ENCODE data around the gene TMCC1. TPM values are rescaled to one million over a fixed set of nuclear protein-coding genes. Genes with fewer than 3 reads are reported as not detected.
"Not testable (repeated sequence)": the region's sequence is repeated elsewhere in the genome, so short reads cannot be mapped to it uniquely, and the experiment has no call there.

Gene TMCC1
- total RNA-seq, 2 donors from 2014 or later, result 10.1 to 13.2 TPM

DNA sequence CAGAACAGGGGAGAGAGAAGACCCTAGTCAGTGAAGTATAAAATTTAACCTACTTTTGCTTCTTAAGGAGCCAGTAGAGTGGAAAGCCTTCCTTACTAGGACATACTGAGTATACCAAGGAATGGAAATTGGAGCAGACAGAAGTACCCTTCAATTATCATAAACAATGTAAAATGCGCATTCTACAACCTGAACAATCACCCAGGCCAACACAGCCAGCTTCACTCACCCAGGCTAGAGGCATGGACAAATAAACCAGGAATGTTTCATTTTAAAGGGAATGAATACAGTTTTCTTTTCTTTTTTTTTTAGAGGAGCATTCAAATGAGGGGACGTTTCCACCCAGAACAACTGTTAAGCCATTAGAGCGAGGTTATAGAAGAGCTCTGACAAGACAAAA is 245.1 kb downstream of the TMCC1 start:
- ATAC-seq, result no peak
- DNase-seq, result no peak
- H3K27ac ChIP-seq, result no peak overlapping the region
- H3K4me1 ChIP-seq, result peaks cover 4% of the 10 kb centered on the region
- intact Hi-C loops (cut with DNase I), result no loop called here
- H3K9me3 ChIP-seq, result no peaks in the 10 kb centered on the region
- H3K27me3 ChIP-seq, result no peaks in the 10 kb centered on the region
- peaks cover 0 to 2% of the 10 kb centered on the region in 2 donors for H3K36me3 ChIP-seq (replicated peaks in 1 of 2; ENCODE audit: insufficient read depth in 1 of 2, low read depth in 2 of 2)
- H3K4me3 ChIP-seq, result no peak overlapping the region
- 75 to 87% methylated on average over 3 of the region's 3 CpGs for WGBS, 2 donors
- TF ChIP-seq, protein P1, sequence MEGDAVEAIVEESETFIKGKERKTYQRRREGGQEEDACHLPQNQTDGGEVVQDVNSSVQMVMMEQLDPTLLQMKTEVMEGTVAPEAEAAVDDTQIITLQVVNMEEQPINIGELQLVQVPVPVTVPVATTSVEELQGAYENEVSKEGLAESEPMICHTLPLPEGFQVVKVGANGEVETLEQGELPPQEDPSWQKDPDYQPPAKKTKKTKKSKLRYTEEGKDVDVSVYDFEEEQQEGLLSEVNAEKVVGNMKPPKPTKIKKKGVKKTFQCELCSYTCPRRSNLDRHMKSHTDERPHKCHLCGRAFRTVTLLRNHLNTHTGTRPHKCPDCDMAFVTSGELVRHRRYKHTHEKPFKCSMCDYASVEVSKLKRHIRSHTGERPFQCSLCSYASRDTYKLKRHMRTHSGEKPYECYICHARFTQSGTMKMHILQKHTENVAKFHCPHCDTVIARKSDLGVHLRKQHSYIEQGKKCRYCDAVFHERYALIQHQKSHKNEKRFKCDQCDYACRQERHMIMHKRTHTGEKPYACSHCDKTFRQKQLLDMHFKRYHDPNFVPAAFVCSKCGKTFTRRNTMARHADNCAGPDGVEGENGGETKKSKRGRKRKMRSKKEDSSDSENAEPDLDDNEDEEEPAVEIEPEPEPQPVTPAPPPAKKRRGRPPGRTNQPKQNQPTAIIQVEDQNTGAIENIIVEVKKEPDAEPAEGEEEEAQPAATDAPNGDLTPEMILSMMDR (IDR thresholded peaks at IDR 0.05), result no peak
- TF ChIP-seq POLR2A (IDR thresholded peaks at IDR 0.05), result no peak

DNA sequence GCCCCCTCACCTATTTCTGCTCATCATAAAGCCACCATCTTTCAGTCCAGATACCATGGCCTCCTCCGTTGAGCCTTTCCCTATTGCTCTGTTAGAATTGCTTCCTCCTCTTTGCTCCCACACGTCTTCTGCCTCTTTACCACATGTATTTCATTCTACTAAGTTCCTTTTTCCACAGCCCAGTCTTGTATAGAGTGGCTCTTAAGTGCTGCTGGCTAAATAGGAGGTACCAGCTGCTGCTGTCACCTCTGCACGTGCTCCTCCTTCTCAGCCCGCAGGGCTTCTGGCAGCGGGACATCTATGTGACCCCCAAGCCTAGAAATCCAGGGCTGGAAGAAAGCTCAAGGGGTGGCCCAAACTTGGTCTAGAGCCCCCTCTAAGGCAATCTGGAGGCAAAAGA is 248.2 kb downstream of the TMCC1 start:
- no peak overlapping the region for H3K27ac ChIP-seq
- no peaks in the 10 kb centered on the region for H3K36me3 ChIP-seq (replicated peaks in 1 of 2; ENCODE audit: insufficient read depth in 1 of 2, low read depth in 2 of 2)
- no peaks in the 10 kb centered on the region for H3K9me3 ChIP-seq
- intact Hi-C loops (cut with DNase I), result no loop called here
- WGBS, 2 donors, result 74 to 87% methylated on average over 5 of the region's 5 CpGs
- H3K27me3 ChIP-seq, result no peaks in the 10 kb centered on the region
- no peak for TF ChIP-seq POLR2A (IDR thresholded peaks at IDR 0.05)
- TF ChIP-seq, protein P1 (IDR thresholded peaks at IDR 0.05), result no peak
- H3K4me3 ChIP-seq, result no peak overlapping the region
- ATAC-seq (no peak), DNase-seq (no peak)
- no peaks in the 10 kb centered on the region for H3K4me1 ChIP-seq

DNA sequence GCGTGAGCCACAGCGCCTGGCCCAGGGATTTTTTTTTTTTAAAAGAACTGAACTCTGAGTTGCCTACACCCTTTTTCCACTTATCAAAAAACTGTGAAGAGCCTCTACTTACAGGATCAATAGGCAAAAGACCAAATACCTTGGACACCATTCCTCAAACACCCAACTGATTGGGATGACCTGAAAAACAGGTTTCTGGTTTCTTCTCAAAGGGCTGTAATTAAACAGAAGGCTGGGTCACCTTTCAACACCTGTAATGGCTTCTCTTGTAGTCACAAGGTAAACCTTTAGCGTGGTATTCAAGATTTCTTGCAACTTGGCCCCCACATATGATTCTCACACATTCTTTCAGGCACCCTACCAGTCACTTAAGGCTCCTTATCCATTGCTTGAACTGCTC is 248.7 kb downstream of the TMCC1 start:
- no peak for ATAC-seq
- intact Hi-C loops (cut with DNase I), result no loop called here

DNA sequence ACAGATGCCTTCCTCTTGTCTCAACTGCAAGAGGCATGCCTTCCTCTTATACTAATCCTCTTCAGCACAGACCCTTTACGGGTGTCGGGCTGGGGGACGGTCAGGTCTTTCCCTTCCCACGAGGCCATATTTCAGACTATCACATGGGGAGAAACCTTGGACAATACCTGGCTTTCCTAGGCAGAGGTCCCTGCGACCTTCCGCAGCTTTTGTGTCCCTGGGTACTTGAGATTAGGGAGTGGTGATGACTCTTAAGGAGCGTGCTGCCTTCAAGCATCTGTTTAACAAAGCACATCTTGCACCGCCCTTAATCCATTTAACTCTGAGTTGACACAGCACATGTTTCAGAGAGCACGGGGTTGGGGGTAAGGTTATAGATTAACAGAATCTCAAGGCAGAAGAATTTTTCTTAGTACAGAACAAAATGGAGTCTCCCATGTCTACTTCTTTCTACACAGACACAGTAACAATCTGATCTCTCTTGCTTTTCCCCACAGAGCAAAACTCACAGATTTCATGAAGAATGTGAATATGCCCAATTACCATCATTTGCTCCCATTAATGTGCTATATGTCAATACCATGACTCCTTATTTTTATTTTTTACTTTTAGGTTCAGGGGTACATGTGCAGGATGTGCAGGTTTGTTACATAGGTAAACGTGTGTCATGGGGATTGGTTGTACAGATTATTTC is 251.8 kb downstream of the TMCC1 start:
- H3K4me1 ChIP-seq; ATAC-seq; H3K36me3 ChIP-seq (replicated peaks in 1 of 2; ENCODE audit: insufficient read depth in 1 of 2, low read depth in 2 of 2); intact Hi-C loops (cut with DNase I); H3K27me3 ChIP-seq; H3K9me3 ChIP-seq; H3K4me3 ChIP-seq; H3K27ac ChIP-seq; DNase-seq: not testable (repeated sequence)
- WGBS, 2 donors, result 33 to 34% methylated on average over 10 of the region's 10 CpGs

More for the DNA sequence above, 248.7 kb downstream of the TMCC1 start:
- no peaks in the 10 kb centered on the region for H3K4me1 ChIP-seq
- no peak overlapping the region for H3K4me3 ChIP-seq
- 85 to 97% methylated on average over 3 of the region's 3 CpGs for WGBS, 2 donors
- DNase-seq, result no peak
- H3K27ac ChIP-seq, result no peak overlapping the region
- no peaks in the 10 kb centered on the region for H3K9me3 ChIP-seq
- H3K27me3 ChIP-seq, result no peaks in the 10 kb centered on the region
- TF ChIP-seq, protein P1 (IDR thresholded peaks at IDR 0.05), result no peak
- TF ChIP-seq POLR2A (IDR thresholded peaks at IDR 0.05), result no peak
- H3K36me3 ChIP-seq (replicated peaks in 1 of 2; ENCODE audit: insufficient read depth in 1 of 2, low read depth in 2 of 2), result no peaks in the 10 kb centered on the region

DNA sequence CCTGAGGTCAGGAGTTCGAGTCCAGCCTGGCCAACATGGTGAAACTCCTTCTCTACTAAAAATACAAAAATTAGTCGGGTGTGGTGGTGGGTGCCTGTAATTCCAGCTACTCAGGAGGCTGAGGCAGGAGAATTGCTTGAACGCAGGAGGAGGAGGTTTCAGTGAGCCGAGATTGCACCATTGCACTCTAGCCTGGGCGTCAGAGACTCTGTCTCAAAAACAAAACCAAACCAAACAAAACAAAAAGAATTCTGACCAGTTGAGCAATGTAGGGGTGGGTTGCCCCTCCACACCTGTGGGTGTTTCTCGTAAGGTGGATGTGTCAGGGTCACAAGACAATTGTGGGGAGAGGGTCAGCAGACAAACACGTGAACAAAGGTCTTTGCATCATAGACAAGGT is 252.5 kb downstream of the TMCC1 start:
- H3K27ac ChIP-seq; H3K36me3 ChIP-seq (replicated peaks in 1 of 2; ENCODE audit: insufficient read depth in 1 of 2, low read depth in 2 of 2); H3K9me3 ChIP-seq; H3K4me3 ChIP-seq; DNase-seq; H3K27me3 ChIP-seq; intact Hi-C loops (cut with DNase I); ATAC-seq; H3K4me1 ChIP-seq: not testable (repeated sequence)
- 88 to 90% methylated on average over 7 of the region's 7 CpGs for WGBS, 2 donors

DNA sequence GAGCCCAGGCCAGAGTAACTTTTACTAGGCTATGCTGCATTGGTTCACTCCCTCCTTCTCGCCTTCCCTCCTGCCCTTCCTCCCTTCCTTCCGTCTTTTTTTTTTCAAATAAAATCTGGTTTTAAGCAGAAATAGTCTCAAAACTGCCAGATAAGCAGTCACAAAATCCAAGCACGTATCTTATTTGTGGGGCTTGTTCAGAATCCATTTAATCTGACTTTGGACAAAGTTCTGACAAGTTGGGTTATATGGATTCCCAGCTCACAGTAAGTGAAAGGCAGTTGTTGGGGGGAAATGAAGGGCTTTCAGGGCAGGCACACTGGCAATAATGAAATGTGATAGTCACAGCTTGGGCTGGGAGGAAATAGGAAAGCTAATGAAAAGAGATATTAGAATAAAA is 255.0 kb downstream of the TMCC1 start:
- Histone ChIP-seq H3K27me3 (no peaks in the 10 kb centered on the region), H3K9me3 (no peaks in the 10 kb centered on the region), H3K27ac (no peak overlapping the region), H3K36me3 (replicated peaks in 1 of 2; ENCODE audit: insufficient read depth in 1 of 2, low read depth in 2 of 2) (no peaks in the 10 kb centered on the region), H3K4me3 (no peak overlapping the region), H3K4me1 (no peaks in the 10 kb centered on the region)
- 78 to 83% methylated on average over 3 of the region's 3 CpGs for WGBS, 2 donors
- ATAC-seq, result no peak
- no peak for DNase-seq
- intact Hi-C loops (cut with DNase I), result no loop called here
- TF ChIP-seq POLR2A (IDR thresholded peaks at IDR 0.05), result no peak
- TF ChIP-seq, protein P1 (IDR thresholded peaks at IDR 0.05), result no peak
